ENCODE data around the gene PLCL2.

DNA sequence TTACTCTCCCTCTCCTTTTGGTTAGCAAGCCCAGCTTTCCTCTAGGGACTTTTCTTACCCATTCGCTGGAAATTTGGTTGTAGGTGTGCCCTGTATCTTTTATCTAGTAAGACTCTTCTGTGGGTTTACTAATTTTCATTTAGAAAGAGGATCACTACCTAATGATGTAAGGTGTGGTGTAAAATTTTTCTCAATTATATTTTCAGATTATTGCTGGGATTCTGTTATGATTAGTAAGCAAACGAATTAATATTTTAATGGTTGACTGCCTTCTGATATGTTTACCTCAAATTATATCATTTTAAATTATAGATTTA is 28.5 kb downstream of the PLCL2 start:
- TF ChIP-seq RXRA (IDR thresholded peaks at IDR 0.05) (no peak), HNF4A (conservative IDR thresholded peaks at IDR 0.05) (no peak), GABPA (IDR thresholded peaks at IDR 0.05 in 1 of 2, conservative IDR thresholded peaks at IDR 0.05 in 1 of 2) (no peak), HNF4G (IDR thresholded peaks at IDR 0.05) (no peak), YY1 (IDR thresholded peaks at IDR 0.05) (no peak), JUND (IDR thresholded peaks at IDR 0.05) (no peak)
- TF ChIP-seq, protein P1, sequence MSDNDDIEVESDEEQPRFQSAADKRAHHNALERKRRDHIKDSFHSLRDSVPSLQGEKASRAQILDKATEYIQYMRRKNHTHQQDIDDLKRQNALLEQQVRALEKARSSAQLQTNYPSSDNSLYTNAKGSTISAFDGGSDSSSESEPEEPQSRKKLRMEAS (IDR thresholded peaks at IDR 0.05): no peak
- TF ChIP-seq, protein P2, sequence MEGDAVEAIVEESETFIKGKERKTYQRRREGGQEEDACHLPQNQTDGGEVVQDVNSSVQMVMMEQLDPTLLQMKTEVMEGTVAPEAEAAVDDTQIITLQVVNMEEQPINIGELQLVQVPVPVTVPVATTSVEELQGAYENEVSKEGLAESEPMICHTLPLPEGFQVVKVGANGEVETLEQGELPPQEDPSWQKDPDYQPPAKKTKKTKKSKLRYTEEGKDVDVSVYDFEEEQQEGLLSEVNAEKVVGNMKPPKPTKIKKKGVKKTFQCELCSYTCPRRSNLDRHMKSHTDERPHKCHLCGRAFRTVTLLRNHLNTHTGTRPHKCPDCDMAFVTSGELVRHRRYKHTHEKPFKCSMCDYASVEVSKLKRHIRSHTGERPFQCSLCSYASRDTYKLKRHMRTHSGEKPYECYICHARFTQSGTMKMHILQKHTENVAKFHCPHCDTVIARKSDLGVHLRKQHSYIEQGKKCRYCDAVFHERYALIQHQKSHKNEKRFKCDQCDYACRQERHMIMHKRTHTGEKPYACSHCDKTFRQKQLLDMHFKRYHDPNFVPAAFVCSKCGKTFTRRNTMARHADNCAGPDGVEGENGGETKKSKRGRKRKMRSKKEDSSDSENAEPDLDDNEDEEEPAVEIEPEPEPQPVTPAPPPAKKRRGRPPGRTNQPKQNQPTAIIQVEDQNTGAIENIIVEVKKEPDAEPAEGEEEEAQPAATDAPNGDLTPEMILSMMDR (IDR thresholded peaks at IDR 0.05; ENCODE audit: low read depth, low read length, missing input control): no peak
- TF ChIP-seq, protein P3, sequence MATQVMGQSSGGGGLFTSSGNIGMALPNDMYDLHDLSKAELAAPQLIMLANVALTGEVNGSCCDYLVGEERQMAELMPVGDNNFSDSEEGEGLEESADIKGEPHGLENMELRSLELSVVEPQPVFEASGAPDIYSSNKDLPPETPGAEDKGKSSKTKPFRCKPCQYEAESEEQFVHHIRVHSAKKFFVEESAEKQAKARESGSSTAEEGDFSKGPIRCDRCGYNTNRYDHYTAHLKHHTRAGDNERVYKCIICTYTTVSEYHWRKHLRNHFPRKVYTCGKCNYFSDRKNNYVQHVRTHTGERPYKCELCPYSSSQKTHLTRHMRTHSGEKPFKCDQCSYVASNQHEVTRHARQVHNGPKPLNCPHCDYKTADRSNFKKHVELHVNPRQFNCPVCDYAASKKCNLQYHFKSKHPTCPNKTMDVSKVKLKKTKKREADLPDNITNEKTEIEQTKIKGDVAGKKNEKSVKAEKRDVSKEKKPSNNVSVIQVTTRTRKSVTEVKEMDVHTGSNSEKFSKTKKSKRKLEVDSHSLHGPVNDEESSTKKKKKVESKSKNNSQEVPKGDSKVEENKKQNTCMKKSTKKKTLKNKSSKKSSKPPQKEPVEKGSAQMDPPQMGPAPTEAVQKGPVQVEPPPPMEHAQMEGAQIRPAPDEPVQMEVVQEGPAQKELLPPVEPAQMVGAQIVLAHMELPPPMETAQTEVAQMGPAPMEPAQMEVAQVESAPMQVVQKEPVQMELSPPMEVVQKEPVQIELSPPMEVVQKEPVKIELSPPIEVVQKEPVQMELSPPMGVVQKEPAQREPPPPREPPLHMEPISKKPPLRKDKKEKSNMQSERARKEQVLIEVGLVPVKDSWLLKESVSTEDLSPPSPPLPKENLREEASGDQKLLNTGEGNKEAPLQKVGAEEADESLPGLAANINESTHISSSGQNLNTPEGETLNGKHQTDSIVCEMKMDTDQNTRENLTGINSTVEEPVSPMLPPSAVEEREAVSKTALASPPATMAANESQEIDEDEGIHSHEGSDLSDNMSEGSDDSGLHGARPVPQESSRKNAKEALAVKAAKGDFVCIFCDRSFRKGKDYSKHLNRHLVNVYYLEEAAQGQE (IDR thresholded peaks at IDR 0.05): no peak
